H1 (cell line): ENCODE results near the gene PDZRN3.

Experiments
- EZH2 ChIP-seq: fragments of 200-600 bp; sonication (generic); IDR thresholded peaks from 2 replicates; pipeline ENCODE4 v1.7.1; 2012; ENCODE audit warnings: low read depth, mild to moderate bottlenecking, moderate library complexity, low read length, inconsistent platforms; ENCODE audit not compliant: severe bottlenecking
- POU5F1 ChIP-seq: IDR thresholded peaks from 2 replicates; pipeline ENCODE4 v1.6.1; 2011; ENCODE audit warnings: low read depth, mild to moderate bottlenecking, low read length, moderate library complexity

DNA sequence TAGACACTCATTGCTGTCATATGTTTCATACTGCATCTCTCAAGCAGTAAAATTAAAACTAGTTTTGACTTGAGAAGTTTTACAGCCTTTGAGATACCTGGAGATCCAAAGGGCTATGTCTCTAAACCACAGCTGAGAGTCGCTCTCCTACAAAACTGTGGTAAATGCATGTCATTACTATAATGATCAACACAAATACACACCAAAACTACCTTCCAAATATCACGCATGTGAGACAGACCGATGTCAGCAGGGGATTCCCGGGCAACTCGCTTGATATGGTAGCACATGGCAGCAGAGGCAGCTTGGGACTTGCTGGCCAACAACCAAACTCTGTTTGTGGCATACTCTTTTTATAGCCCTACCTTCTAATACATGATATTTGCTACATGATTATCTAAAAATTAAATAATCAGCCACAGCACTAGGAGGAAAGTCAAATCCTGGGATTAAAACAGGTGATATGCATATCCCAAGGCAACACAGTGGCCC, 56.3 kb downstream of the PDZRN3 start:
- TF ChIP-seq POU5F1 (no peak), EZH2 (no peak)
